Body of pancreas (tissue), 4 donors: ENCODE measurements around the gene CCDC63.

Experiments used
- CTCF ChIP-seq, 7 experiments: fragments of 450-650 bp in 4 of 7; fragments of 200-600 bp in 3 of 7; sonication (generic) in 3 of 7; IDR thresholded peaks; one replicate each; pipeline ENCODE4 v1.5.1; 2016 to 2019; ENCODE audit warnings: antibody characterized with exemption in 7 of 7
- POLR2A ChIP-seq, 3 donors: fragments of 450-650 bp; IDR thresholded peaks; one replicate each; pipeline ENCODE4 v1.6.1; 2016; ENCODE audit warnings: antibody characterized with exemption in 3 of 3, mild to moderate bottlenecking in 2 of 3

GRCh38 chr12:110928700-110929099, 81.9 kb downstream of the CCDC63 start:
- TF ChIP-seq CTCF (IDR thresholded peaks at IDR 0.05) (no peak), POLR2A (IDR thresholded peaks at IDR 0.05) (no peak)
